T-helper 1 cell treated with Interleukin-12 subunit alpha and Interleukin-12 subunit beta and Interleukin-4 antibody, amounts not matched to agents 30 ng/mL and 1 ng/mL, for 36 hours (primary cell): ENCODE results near the gene LANCL2. TPM values are rescaled to one million over a fixed set of nuclear protein-coding genes. Genes with fewer than 3 reads are reported as not detected.
"Not testable (repeated sequence)": the region's sequence is repeated elsewhere in the genome, so short reads cannot be mapped to it uniquely, and the experiment has no call there.

Experiments used
- intact Hi-C: fragments of 100-400 bp; cut with micrococcal nuclease; formaldehyde crosslinking; loops from one replicate; pipeline ENCODE4 v1.15.1; 2024
- total RNA-seq: library from RNA; stranded (reverse); gene quantifications from 2 replicates; pipeline ENCODE4 v1.2.3, GENCODE V29; 2022

LANCL2 gene
- total RNA-seq, 1 donor from 2014 or later = 10.5 TPM

GRCh38 chr7:55400191-55400590 lies 35.1 kb downstream of the LANCL2 start:
- intact Hi-C loops = no loop called here

GRCh38 chr7:55402506-55402905 lies 37.4 kb downstream of the LANCL2 start:
- intact Hi-C loops = not testable (repeated sequence)

- intact Hi-C loops = no loop called here
These were observed 40.9 kb downstream of the LANCL2 start for GRCh38 chr7:55405856-55406541.

GRCh38 chr7:55409482-55410225 lies 44.5 kb downstream of the LANCL2 start:
- intact Hi-C loops = no loop called here

GRCh38 chr7:55410667-55411239 lies 45.6 kb downstream of the LANCL2 start:
- intact Hi-C loops = no loop called here

- intact Hi-C loops = no loop called here
These were observed 46.7 kb downstream of the LANCL2 start for GRCh38 chr7:55411844-55412243.

- intact Hi-C loops = no loop called here
These were observed 48.3 kb downstream of the LANCL2 start for GRCh38 chr7:55413442-55413841.

- intact Hi-C loops = loop anchor here (1.0 to 5.0 kb wide), 8 partner anchors 49 to 658 kb away; partner anchors contain the start of gene SEC61G
These were observed 50.1 kb downstream of the LANCL2 start for GRCh38 chr7:55415173-55415778.

GRCh38 chr7:55417456-55417855 lies 52.3 kb downstream of the LANCL2 start:
- intact Hi-C loops = loop anchor here (5.0 kb wide), 2 partner anchors 630 to 660 kb away; partner anchors contain the start of gene SEC61G

GRCh38 chr7:55420530-55420929 lies 55.4 kb downstream of the LANCL2 start:
- intact Hi-C loops = no loop called here

- intact Hi-C loops = no loop called here
These were observed 58.2 kb downstream of the LANCL2 start for GRCh38 chr7:55423277-55423711.

GRCh38 chr7:55423891-55424290 lies 58.8 kb downstream of the LANCL2 start:
- intact Hi-C loops = no loop called here

- intact Hi-C loops = no loop called here
These were observed 60.1 kb downstream of the LANCL2 start for GRCh38 chr7:55425141-55425752.

- intact Hi-C loops = no loop called here
These were observed 61.5 kb downstream of the LANCL2 start for GRCh38 chr7:55426676-55427075.

GRCh38 chr7:55427342-55427741 lies 62.2 kb downstream of the LANCL2 start:
- intact Hi-C loops = no loop called here

GRCh38 chr7:55427800-55428199 lies 62.7 kb downstream of the LANCL2 start:
- intact Hi-C loops = no loop called here

- intact Hi-C loops = loop anchor here (10.0 kb wide), 1 partner anchor 635 kb away; the partner anchor contains the start of gene SUMF2
These were observed 64.8 kb downstream of the LANCL2 start for GRCh38 chr7:55429835-55430499.

- intact Hi-C loops = loop anchor here (2.0 to 10.0 kb wide), 2 partner anchors 85 to 633 kb away; partner anchors contain the start of gene SUMF2
These were observed 66.8 kb downstream of the LANCL2 start for GRCh38 chr7:55431898-55432297.

- intact Hi-C loops = loop anchor here (2.0 to 10.0 kb wide), 2 partner anchors 84 to 632 kb away; partner anchors contain the start of gene SUMF2
These were observed 67.4 kb downstream of the LANCL2 start for GRCh38 chr7:55432506-55432905.
